Measurements from ENCODE around the gene YWHAQ.
A peak's percentile ranks its signal among the peaks of the same experiment; 100 is the strongest.

YWHAQ gene

DNA sequence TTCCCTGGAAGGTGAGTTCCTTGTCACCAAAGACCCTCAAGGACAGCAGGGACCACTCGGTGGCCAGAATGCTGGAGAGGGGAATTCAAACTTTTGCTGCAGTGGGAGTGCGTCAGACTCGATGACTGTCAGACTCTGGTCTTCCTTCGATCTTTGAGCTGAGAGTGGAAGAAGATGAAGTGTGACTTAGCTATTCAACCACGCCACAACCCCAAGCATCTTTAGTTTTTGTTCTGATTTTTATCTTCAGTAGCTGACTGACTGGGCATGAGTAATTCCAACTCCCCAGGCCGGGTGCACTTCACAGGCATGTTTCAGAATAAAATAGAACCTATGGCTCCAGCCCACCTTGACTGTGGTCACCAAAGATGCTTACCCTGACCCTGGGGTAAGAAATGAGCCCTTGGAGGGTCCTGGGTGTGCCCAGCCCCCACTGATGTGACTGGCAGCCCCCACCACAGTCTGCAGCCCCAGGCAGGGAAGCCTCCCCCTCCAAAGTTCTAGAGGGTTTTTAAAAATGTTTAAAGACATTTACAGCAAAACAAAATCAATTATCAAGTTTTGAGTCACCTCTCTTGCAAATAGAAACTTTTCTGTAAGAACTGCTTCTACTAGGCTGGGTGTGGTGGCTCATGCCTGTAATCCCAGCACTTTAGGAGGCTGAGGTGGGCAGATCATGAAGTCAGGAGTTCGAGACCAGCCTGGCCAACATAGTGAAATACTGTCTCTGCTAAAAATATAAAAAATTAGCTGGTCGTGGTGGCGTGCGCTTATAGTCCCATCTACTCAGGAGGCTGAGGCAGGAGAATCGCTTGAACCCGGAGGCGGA, 24.9 kb upstream of the YWHAQ start:
- peak; percentile 18 for DNase-seq (ENCODE audit: low read depth)

DNA sequence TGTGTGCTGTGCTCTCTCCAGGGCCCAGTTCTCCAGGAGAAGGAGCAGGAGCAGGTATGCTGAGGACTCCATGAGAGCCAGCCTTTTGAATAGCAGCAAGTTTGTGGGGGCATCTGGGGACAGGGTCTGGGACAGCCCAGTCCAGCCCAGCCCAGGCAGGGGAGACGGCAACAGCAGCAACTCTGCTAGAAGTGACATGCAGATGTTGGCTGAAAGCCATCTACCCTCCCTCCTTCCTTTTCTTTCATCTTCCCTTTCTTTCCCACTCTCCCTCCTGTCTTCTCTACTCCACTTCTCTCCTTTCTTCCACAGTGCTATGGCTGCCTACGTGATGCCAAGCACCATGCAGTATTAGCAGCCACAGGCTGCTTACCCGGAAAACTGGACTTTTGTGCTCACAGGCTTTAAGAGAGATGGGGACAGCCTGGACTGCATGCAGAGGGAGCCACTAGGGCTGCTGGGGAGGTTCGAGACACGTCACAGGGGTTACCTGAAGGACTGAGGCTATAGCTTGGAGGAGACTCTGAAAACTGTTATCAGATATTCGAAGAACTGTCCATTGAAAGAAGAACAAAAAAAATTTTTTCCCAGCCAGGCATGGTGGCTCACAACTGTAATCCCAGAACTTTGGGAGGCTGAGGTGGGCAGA, 23.8 kb upstream of the YWHAQ start:
- no peak for DNase-seq (ENCODE audit: low read depth)

DNA sequence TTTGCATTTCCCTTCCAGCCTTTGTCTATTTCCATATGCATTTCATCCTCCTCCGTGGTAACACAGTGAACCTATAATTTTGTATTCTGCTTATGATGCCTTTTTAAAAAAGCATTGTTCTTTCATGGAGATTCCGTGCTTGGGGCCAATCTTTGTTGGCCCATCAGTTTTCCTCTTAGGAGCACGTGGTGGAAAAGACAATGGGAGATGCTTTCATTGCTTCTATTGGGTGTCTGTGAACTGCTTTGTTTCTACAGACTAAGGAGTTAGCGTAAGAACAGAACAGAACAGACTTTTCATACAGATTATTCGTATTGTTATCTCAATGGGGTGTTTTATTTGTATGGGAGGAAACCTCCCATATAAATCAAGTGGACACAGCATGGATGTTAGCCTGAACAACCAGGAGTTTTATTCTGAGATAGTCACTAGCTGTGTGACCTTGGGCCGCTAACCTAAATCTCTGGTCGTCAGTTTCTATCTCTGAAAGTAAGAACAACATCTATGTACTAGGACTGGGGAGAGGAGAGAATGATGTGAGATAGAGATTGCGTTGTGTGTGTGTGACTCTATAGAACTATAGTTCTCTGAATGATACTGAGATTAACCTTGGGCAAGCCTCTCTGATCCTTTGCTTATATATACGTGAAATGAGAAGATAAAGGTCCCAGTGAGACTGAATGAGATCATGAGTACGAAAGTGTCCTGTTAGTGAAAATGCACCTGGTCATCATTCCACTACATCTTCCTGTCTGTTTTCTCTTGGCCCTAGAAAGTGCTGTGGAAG, 22.9 kb upstream of the YWHAQ start:
- no peak for DNase-seq (ENCODE audit: low read depth)

DNA sequence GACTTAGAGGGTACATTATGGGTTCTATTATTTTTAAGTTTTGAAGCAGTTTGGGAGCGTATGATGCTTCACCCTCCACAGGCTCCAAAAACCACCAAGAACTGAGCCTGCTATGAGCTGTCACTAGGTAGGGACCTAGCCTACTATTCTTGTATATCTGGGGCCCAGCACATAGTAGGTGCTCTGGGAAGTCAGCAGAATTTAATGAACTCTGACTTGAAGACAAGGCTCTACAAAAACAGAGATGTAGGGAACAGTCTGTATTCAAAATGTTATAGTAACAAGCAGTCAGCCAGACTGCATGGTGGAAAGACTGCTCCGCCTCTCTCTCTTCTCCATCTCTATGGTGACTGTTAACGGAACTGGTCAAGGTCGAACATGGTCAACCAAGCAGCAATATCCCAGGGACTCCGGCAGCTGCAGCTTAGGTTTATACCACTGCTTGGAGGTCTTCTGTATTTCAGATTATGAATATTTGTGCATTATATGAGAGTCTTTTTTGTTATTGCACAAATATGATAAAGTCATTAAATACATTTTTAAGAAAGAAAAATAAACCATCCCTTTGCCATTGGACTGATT, 22.2 kb upstream of the YWHAQ start:
- no peak for DNase-seq (ENCODE audit: low read depth)

DNA sequence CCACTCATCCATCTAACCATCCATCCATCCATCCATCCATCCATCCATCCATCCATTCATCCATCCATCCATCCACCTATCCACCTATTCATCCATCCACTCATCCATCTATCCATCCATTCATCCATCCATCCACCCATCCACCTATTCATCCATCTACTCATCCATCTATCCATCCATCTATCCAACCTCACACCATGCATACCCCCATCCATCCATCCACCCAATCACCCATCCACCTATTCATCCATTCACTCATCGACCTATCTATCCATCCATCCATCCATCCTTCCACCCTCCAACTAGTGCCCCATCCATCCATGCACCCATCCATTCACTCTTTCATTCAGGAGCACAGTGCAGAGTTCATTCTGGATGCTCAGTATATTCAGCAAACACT, 21.5 kb upstream of the YWHAQ start:
- no peak for DNase-seq (ENCODE audit: low read depth)

DNA sequence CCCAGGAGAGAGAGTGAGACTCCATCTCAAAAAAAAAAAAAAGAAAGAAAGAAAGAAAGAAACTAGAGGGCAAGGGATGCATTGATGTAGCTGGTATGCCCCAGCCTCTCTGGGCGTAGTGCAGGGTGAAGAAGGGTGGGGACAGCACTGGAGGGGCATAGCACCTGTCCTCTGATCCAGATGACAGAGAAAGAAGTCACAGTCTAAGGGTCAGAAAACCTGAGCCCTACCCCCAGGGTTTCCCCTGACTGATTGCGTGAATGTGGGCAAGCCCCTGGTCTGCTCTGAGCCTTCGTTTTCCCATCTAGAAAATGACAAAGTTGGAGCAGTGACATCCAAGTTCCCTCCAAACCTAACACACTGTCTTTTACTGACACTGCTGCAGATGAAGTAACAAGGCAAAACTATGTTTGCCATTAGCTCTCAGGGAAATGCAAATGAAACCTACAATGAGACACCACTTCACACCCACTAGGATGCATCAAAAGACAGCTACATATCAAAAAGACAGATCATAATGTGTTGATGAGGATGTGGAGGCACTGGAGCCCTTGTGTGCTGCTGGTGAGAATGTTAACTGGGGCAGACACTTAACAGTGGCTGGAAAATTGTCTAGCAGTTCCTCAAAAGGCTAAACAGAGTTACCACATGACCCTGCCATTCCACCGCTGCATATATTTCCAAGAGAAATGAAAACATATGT, 19.5 kb upstream of the YWHAQ start:
- DNase-seq (ENCODE audit: low read depth): no peak

DNA sequence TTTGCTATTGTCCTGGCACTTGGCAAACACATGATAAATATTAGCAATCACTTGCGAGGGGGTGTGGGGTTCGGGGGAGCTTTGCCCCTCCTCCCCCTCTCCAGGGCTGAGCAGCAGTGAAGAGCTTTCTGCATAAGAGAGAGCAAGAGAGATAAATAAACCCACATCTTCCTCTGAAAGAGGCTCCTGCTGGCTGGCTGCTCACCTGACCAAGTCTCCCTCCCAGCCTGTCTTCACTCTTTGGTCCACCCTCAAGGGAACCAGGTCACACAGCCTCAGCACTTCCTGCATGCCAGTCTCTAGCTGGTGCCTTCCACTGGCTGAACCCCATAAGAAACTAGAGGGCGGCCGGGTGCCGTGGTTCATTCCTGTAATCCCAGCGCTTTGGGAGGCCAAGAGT, 18.5 kb upstream of the YWHAQ start:
- DNase-seq (ENCODE audit: low read depth): no peak

DNA sequence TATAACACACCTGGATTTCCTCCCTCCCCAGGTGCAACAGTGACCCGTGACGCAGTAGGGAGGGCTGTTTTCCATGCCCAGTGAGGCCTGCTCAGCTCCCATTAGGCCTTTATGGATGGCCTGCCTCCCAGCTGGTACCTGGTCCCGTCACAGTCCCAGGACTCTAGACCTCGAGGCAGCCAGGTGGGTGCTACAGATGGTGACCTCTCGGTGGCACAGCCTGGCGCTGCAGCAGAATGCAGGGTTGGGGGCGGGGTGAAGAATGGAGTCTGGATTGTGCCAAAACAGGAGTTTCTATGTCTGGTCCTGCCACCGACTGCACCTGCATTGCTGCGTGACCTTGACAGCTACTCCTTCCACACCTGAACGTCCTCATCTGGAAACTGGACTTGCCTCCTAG, 18.0 kb upstream of the YWHAQ start:
- no peak for DNase-seq (ENCODE audit: low read depth)

DNA sequence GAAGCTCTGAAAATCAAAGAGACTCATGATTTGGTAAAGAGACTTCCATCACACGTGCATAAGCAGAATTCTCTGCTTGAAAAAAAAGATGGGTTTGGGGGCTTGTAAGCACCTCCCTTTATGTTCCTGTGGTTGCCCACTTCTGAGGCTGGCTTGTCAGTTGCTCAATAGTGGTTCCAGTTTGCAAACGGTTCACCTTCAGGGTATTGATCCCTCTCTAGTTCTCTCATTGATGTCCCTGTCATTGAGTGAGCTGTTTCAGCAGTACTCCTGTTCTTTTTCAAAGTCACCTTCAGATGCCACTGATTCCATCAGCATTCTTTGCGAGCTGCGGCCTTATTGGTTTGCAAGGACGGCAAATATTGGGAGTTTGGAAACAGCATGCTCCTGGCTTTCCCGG, 17.1 kb upstream of the YWHAQ start:
- DNase-seq (ENCODE audit: low read depth): no peak

DNA sequence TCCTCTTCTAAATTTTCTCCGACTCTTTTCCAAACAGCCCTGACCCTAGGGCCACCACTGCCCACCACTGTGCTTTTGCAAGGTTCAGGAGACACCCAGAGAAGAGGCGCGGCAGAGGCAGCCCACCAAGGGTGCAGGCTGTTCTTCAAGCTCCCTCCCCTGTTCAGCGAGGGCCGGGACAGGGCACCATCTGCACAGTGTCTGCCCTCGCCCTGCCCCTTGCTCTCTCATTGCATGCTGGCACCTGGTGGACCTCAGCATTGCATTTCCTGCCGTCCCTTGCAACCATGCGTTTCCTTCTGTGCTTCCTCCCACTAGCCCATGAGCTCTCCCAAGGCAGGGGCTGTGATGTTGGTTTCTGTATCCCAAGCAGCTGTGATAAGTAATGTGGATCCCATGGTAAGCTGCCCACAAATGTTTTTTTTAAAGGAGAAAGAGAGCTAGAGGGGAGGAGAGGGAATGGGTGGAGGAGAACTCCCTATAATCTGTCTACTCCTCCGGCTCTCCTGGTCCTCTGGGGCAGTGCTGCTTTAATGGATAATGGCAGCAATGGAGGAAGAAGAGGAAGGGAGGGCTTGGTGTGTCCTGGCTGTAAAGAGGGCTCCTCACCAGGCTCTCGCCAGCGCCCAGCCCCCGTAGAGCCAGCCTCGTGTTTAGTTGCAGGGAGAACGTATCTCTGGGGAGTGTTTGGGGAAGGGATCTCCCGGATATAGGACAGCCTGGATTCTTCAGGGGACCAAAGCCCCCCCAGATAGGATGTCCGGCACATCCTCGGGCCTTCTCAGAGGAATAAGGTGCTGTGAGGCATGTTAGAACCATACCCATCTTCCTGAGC, 15.6 kb upstream of the YWHAQ start:
- DNase-seq (ENCODE audit: low read depth): no peak

DNA sequence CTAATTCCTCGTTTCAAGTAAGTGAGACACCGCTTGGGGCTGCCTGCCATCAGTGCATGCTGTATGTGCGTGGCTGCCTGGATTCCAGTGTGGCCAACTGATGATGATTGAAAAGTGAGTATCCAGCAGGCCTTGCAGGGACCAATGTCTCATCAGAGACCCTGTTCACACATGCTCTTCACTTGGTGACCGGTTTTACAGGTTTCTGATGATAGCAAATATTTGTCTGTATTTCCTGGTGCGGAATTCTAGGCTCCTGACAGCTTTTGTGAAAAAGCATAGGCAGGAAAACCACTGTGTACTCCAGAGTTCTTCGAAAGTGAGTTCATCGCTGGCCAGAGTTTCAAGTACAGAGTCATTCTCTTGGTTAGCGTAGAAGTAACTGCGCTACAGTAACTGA, 13.8 kb upstream of the YWHAQ start:
- no peak for DNase-seq (ENCODE audit: low read depth)

DNA sequence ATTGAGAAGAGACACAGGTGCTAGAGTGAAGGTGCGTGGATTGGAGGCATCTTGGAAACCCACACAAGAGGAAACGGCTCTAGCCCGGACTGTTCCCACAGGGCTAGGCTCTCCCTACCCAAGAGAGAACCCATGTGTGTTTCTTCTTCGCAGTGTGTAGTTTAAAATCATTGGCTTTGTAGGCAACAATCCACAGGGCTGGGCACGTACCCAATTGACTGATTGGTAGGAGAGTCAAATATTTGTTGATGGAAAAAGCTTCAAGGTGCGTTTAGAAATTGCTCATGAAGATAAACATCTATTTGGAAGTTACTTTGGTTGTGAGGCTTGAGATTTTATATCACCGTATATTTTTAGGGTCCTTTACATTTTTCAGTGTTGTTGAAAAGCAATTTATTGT, 13.2 kb upstream of the YWHAQ start:
- no peak for DNase-seq (ENCODE audit: low read depth)

DNA sequence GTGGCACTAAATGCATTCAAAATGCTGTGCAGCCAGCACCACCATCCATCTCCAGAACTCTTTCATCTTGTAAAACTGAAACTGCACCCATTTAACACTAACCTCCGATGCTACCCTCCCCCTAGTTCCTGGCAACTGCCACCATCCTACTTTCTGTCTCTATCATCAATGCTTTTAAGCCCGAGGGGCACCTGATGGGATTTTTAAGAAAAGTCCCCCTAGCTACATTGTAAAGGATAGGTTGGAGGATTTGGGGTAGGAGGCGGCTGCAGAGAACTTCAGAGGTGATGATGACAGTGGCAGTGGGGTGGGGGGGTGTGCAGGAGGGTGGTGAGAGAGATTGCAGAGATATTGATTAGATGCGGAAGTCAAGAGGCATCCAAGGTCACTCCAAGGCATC, 10.8 kb upstream of the YWHAQ start:
- DNase-seq (ENCODE audit: low read depth): no peak

DNA sequence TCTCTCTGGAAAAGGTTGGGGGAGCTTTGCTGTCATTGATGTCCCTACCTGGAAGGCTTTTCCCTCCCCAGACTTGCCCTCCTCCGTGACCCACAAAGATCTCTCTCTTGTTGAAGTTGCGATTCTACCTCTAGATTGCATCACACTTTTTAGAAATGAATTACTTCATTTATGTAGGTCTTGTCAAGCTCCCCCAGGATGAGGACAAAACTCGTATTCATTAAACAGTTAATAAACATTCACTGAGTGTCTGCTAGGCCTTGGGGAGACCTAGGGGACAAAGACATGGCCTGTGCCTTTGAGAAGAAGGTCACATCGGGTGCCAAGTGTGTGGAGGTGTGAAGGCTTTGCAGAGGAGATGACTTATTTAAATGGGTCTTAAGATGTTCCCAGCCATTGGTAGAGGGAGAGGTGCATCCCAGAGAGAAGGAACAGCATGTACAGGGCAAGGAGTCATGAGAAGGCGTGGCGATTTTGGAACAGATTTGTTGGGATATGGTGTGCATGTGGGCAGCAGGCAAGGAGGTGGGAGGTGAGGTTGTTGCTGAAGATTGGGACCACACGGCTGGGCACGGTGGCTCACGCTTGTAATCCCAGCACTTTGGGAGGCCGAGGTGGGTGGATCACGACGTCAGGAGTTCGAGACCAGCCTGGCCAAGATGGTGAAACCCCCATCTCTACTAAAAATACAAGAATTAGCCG, 9.8 kb upstream of the YWHAQ start:
- DNase-seq (ENCODE audit: low read depth): no peak

DNA sequence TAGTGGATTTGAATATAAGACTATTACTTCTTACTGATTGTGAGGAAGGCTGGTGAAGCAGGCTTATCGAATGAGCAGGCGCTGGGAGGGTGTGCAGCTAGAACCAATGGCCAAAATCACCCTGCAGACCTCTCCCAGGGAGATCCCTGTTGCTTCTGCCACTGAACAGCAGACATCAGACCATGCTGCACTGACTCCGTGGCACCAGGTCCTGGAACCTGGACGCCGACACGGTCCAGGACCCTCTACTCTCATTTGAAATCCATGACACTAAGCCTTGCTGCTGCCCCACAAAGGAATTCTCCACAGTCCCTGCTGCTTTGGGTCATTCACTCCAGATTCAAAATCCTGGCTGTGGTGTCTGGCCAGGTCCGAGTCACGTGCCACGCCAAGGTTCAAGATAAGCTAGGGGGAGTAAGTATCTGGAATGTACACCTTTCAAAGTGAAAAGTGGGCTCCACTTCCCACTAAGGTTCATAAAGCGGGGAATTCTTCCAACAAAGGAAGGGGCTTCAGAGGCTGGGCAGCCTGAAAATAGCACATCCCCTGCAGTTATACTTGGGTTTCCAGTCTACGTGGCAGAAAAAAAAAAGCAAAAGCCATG, 9.0 kb upstream of the YWHAQ start:
- no peak for DNase-seq (ENCODE audit: low read depth)

DNA sequence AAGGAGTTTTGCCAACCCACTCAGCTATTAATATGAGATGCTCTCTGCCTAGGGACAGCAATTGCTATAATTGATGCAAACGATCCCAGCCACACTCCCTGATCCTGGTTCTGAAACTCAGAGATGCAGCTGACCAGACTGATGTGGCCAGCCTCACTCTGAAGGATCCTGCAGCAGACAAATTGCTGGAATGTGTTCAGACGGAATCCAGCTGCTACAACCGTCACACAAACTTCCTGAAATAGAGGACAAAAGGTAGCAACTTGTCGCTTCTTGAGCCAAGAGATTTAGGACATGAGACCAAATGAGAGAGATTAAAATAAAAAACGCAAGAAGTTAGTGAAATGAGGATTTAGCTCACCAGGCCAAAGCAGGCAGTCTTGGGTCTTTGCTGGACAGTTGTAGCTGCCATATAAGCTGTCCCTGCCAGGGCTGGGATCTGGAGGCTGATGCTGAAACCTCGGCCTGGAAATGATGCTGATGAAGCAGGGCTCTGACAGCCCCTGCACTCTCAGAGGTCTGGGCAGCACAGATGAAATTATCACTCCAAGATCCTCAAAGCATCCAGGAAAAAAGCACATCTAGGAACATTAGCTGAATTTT, 8.3 kb upstream of the YWHAQ start:
- DNase-seq (ENCODE audit: low read depth): no peak

DNA sequence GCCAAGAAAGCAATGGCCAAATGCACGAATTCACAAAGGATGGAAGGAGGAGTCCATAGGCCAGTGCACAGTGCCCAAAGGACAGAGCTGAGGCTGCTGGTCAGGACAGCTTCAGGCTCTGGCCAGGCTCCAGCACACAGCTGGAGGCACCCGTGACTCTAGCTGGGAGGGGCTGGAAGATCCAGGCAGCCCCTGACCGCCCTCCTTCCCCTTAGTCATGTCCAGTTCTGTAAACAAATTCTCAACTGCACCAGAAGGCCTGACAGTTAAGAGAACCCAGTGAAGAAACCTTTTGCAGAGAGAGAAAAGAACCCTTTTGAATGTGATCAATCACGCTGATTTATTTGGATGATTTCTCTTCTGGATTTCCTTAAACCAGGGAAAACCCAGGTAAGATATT, 7.7 kb upstream of the YWHAQ start:
- no peak for DNase-seq (ENCODE audit: low read depth)

DNA sequence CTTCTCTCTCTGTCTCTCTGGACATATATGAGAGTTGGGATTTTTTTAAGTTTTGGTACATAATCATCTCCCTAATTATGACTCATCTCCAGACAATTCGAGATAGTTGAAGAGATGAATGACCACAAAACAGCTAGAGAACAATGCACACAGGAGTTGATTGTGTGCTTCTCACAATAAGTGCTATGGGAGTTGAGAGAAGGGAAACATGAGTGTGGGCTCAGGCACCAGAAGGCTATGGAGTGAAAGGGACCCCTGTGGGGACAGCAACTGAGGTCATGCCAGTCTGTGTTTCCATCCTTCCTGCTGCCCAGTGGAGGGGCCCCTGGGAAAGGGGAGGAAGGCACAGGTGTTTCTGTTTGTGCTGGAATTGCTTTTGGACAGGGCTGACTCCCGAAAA, 6.5 kb upstream of the YWHAQ start:
- no peak for DNase-seq (ENCODE audit: low read depth)

DNA sequence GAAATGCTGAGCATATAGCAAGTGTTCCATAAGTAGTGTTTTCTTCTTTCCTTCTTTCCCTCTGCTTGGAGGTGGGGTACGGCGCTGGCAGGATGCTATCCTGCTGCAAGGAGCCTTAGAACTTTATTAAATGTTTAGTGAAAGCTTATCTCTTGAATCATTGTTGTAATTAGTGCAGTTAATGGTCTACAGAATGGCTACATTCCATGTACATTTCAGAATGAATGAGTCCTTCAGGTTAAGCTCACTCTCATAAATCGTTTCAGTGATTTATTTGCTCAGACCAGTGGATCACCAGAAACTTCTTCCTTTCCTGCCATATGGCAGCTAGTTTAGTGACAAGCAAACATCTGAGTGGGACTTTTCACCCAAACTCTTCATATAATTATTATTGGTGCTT, 3.3 kb upstream of the YWHAQ start:
- DNase-seq (ENCODE audit: low read depth): no peak

All from stimulated activated CD8-positive, alpha-beta memory T cell treated with anti-CD3 and anti-CD28 coated beads, Interleukin-12 subunit alpha, Interleukin-12 subunit beta, amount 100 ng/mL, for 4 hours (primary cell).